Measurements from ENCODE around the gene EMID1.

The EMID1 gene

GRCh38 chr22:29226351-29226981 is 20.8 kb downstream of the EMID1 start:
- H3K4me3 ChIP-seq (ENCODE audit: low read depth, low read length) = no peak overlapping the region
- no peaks in the 10 kb centered on the region for H3K4me1 ChIP-seq (ENCODE audit: control insufficient read depth, insufficient read depth, low read length)
- TF ChIP-seq ZNF366 (tag by site-specific recombination; conservative IDR thresholded peaks at IDR 0.05) = no peak
- TF ChIP-seq ZNF561 (tag by site-specific recombination; IDR thresholded peaks at IDR 0.05; ENCODE audit: borderline replicate concordance) = no peak
- TF ChIP-seq ZFP69B (tag by site-specific recombination; IDR thresholded peaks at IDR 0.05) = no peak
- TF ChIP-seq SP2 (tag by site-specific recombination; IDR thresholded peaks at IDR 0.05) = no peak
- TF ChIP-seq HIC1 (tag by site-specific recombination; IDR thresholded peaks at IDR 0.05) = no peak
- no peak for TF ChIP-seq ZNF530 (tag by site-specific recombination; IDR thresholded peaks at IDR 0.05; ENCODE audit: low read depth)
- no peaks in the 10 kb centered on the region for H3K36me3 ChIP-seq (ENCODE audit: control insufficient read depth in 2 of 2, insufficient read depth in 1 of 2, low read length in 2 of 2)
- ChIA-PET CTCF (interaction anchor here (0.7 kb wide), 1 partner anchor 856 kb away, joined by 6 read pairs; no protein-coding TSS in a partner anchor), POLR2A (no interaction called here)
- H3K27ac ChIP-seq (ENCODE audit: extremely low read depth, low read depth, low read length) = no peak overlapping the region
- no peaks in the 10 kb centered on the region for H3K9me3 ChIP-seq (ENCODE audit: control insufficient read depth, insufficient read depth, low read depth, low read length)

GRCh38 chr22:29230972-29231875 is 25.5 kb downstream of the EMID1 start:
- CTCF ChIA-PET = interaction anchor here (0.5 kb wide), 1 partner anchor 26 kb away, joined by 4 read pairs; no protein-coding TSS in a partner anchor
- H3K4me1 ChIP-seq (ENCODE audit: control insufficient read depth, insufficient read depth, low read length) = no peaks in the 10 kb centered on the region
- no peak overlapping the region for H3K27ac ChIP-seq (ENCODE audit: extremely low read depth, low read depth, low read length)
- no peak overlapping the region for H3K4me3 ChIP-seq (ENCODE audit: low read depth, low read length)
- no peaks in the 10 kb centered on the region for H3K9me3 ChIP-seq (ENCODE audit: control insufficient read depth, insufficient read depth, low read depth, low read length)
- no peak for TF ChIP-seq ZNF549 (tag by site-specific recombination; IDR thresholded peaks at IDR 0.05)
- TF ChIP-seq MZF1 (tag by site-specific recombination; IDR thresholded peaks at IDR 0.05; ENCODE audit: borderline replicate concordance) = no peak
- TF ChIP-seq ZNF830 (tag by site-specific recombination; IDR thresholded peaks at IDR 0.05; ENCODE audit: low read depth) = no peak
- no peak for TF ChIP-seq ZNF223 (tag by site-specific recombination; IDR thresholded peaks at IDR 0.05)
- no peak for TF ChIP-seq MYNN (tag by site-specific recombination; IDR thresholded peaks at IDR 0.05; ENCODE audit: borderline replicate concordance)
- TF ChIP-seq ZNF341 (tag by site-specific recombination; IDR thresholded peaks at IDR 0.05; ENCODE audit: low read depth) = no peak
- TF ChIP-seq, protein P1, sequence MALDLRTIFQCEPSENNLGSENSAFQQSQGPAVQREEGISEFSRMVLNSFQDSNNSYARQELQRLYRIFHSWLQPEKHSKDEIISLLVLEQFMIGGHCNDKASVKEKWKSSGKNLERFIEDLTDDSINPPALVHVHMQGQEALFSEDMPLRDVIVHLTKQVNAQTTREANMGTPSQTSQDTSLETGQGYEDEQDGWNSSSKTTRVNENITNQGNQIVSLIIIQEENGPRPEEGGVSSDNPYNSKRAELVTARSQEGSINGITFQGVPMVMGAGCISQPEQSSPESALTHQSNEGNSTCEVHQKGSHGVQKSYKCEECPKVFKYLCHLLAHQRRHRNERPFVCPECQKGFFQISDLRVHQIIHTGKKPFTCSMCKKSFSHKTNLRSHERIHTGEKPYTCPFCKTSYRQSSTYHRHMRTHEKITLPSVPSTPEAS (tag by site-specific recombination; IDR thresholded peaks at IDR 0.05) = no peak
- POLR2A ChIA-PET = no interaction called here
- H3K36me3 ChIP-seq (ENCODE audit: control insufficient read depth in 2 of 2, insufficient read depth in 1 of 2, low read length in 2 of 2) = no peaks in the 10 kb centered on the region

DNA sequence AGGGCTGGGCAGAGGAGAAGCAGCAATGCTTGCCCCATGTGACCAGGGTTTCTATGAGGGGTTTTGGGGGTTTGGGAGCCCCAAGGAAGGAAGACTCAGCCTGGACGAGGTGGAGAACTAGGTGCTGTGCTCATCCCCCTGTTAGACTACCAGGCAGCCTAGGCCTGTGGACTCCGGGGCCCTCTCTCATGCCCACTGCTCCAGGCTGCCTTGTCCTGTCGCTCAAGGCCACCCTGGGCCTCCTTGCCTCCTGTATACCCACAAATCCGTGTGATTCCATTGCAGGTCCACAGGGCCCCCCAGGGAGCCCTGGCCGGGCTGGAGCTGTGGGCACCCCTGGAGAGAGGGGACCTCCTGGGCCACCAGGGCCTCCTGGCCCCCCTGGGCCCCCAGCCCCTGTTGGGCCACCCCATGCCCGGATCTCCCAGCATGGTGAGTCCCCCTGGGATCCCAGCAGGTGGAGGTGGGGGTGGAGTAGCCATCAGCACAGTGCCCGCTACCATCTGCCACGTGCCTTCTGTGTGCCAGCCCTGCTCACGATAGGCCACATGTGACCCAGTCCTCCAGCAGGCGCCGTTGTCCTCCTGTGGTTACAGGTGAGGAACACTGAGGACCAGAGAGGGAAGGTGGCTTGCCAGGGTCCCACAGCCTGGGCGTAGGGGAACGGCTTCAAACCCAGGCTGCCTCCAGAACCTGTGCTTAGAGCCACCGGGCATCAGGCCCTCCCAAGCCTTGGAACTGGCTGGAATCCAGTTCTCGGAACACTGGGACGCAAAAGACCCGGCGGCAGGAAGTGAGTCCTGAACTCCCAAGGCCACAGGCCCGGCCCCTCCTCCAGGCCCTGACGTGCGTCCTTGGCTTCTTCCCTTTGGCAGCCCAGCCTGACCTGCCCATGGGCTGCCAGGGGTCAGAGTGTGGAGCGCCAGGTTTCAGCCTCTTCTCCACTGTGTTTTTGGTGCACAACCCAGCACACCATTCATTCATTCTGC is 26.6 kb downstream of the EMID1 start:
- Histone ChIP-seq H3K27ac (ENCODE audit: extremely low read depth, low read depth, low read length) (no peak overlapping the region), H3K4me1 (ENCODE audit: control insufficient read depth, insufficient read depth, low read length) (no peaks in the 10 kb centered on the region), H3K4me3 (ENCODE audit: low read depth, low read length) (no peak overlapping the region), H3K36me3 (ENCODE audit: control insufficient read depth in 2 of 2, insufficient read depth in 1 of 2, low read length in 2 of 2) (no peaks in the 10 kb centered on the region), H3K9me3 (ENCODE audit: control insufficient read depth, insufficient read depth, low read depth, low read length) (no peaks in the 10 kb centered on the region)
- ChIA-PET POLR2A (no interaction called here), CTCF (no interaction called here)
- TF ChIP-seq, protein P2, sequence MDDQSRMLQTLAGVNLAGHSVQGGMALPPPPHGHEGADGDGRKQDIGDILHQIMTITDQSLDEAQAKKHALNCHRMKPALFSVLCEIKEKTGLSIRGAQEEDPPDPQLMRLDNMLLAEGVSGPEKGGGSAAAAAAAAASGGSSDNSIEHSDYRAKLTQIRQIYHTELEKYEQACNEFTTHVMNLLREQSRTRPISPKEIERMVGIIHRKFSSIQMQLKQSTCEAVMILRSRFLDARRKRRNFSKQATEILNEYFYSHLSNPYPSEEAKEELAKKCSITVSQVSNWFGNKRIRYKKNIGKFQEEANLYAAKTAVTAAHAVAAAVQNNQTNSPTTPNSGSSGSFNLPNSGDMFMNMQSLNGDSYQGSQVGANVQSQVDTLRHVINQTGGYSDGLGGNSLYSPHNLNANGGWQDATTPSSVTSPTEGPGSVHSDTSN (CRISPR knock-in tag; IDR thresholded peaks at IDR 0.05) = no peak
- TF ChIP-seq ZNF704 (tag by site-specific recombination; IDR thresholded peaks at IDR 0.05) (no peak), GFI1B (tag by site-specific recombination; IDR thresholded peaks at IDR 0.05) (no peak), GLIS1 (tag by site-specific recombination; IDR thresholded peaks at IDR 0.05) (peak; percentile 83), ZNF707 (tag by site-specific recombination; IDR thresholded peaks at IDR 0.05) (no peak), ZIC2 (tag by site-specific recombination; IDR thresholded peaks at IDR 0.05) (peak; percentile 74), ZNF26 (tag by site-specific recombination; IDR thresholded peaks at IDR 0.05) (no peak), ZNF248 (tag by site-specific recombination; IDR thresholded peaks at IDR 0.05) (no peak)
